Measurements from ENCODE around the gene MPHOSPH6. TPM values are rescaled to one million over a fixed set of nuclear protein-coding genes. Genes with fewer than 3 reads are reported as not detected.

The MPHOSPH6 gene
- total RNA-seq, 1 donor = 23.9 TPM

DNA sequence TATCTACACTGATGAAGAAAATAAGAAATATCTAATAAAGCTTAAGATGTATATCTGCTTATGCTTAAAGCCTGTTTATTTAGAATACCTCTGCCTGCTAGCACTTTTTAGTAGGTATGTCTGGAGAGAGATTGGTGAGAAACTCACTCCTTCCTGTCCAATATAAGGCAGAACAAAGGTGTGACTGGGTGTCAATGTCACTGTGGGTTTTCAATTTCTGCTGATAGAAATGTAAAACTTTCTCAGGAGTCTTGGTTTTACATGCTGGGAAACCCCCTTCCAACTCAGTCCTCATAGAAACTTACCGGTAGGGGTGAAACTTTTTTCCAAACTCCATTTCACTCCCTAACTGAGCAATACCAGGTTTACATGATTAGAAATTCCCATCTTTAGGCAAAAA, 17.8 kb upstream of the MPHOSPH6 start:
- H3K4me1 ChIP-seq (ENCODE audit: insufficient read depth, low read length) = peaks cover 4% of the 10 kb centered on the region
- no peak overlapping the region for H3K4me3 ChIP-seq (ENCODE audit: insufficient read depth, low read length)

DNA sequence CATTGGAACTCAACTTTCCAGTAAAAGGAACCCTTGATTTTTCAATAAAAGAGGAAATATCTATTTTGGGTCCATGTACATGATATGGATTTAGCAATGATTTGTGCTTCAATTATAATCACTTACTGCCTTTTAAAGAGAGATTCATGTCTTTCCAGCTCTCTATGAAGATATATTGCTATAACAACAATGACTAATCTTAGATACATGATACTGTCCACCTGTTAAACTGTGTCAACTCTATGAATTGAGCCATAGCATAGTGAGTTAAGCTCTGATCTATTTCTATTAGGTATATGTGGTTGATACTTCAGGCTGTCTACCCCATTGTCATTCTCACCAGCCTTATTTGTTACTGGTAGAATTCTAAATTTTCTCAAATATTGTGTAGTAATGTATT, 15.0 kb upstream of the MPHOSPH6 start:
- Histone ChIP-seq H3K4me3 (ENCODE audit: insufficient read depth, low read length) (no peak overlapping the region), H3K27me3 (ENCODE audit: insufficient read depth, low read length) (peaks cover 4% of the 10 kb centered on the region), H3K4me2 (ENCODE audit: insufficient read depth, low read length) (no peak overlapping the region), H4K20me1 (ENCODE audit: insufficient read depth, low read length) (no peaks in the 10 kb centered on the region), H3K9me3 (ENCODE audit: low read depth, low read length) (no peaks in the 10 kb centered on the region), H3K4me1 (ENCODE audit: insufficient read depth, low read length) (no peaks in the 10 kb centered on the region), H2AFZ (ENCODE audit: low read length) (no peak overlapping the region), H3K36me3 (ENCODE audit: insufficient read depth, low read length) (no peaks in the 10 kb centered on the region), H3K79me2 (ENCODE audit: insufficient read depth, low read length) (no peaks in the 10 kb centered on the region), H3K27ac (ENCODE audit: low read depth, low read length) (no peak overlapping the region)
- peak; percentile 49 for DNase-seq (ENCODE audit: insufficient read length, low spot score, missing footprints)
- TF ChIP-seq, protein P1, sequence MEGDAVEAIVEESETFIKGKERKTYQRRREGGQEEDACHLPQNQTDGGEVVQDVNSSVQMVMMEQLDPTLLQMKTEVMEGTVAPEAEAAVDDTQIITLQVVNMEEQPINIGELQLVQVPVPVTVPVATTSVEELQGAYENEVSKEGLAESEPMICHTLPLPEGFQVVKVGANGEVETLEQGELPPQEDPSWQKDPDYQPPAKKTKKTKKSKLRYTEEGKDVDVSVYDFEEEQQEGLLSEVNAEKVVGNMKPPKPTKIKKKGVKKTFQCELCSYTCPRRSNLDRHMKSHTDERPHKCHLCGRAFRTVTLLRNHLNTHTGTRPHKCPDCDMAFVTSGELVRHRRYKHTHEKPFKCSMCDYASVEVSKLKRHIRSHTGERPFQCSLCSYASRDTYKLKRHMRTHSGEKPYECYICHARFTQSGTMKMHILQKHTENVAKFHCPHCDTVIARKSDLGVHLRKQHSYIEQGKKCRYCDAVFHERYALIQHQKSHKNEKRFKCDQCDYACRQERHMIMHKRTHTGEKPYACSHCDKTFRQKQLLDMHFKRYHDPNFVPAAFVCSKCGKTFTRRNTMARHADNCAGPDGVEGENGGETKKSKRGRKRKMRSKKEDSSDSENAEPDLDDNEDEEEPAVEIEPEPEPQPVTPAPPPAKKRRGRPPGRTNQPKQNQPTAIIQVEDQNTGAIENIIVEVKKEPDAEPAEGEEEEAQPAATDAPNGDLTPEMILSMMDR (IDR thresholded peaks at IDR 0.05; ENCODE audit: extremely low read depth, low read depth, low read length) = no peak

More for the DNA sequence above, 17.8 kb upstream of the MPHOSPH6 start:
- Histone ChIP-seq H3K9me3 (ENCODE audit: low read depth, low read length) (no peaks in the 10 kb centered on the region), H4K20me1 (ENCODE audit: insufficient read depth, low read length) (no peaks in the 10 kb centered on the region), H3K4me2 (ENCODE audit: insufficient read depth, low read length) (no peak overlapping the region), H3K79me2 (ENCODE audit: insufficient read depth, low read length) (no peaks in the 10 kb centered on the region), H3K36me3 (ENCODE audit: insufficient read depth, low read length) (no peaks in the 10 kb centered on the region), H3K27me3 (ENCODE audit: insufficient read depth, low read length) (peaks cover 4% of the 10 kb centered on the region), H3K27ac (ENCODE audit: low read depth, low read length) (no peak overlapping the region), H2AFZ (ENCODE audit: low read length) (no peak overlapping the region)
- DNase-seq (ENCODE audit: insufficient read length, low spot score, missing footprints) = no peak
- TF ChIP-seq, protein P1 (IDR thresholded peaks at IDR 0.05; ENCODE audit: extremely low read depth, low read depth, low read length) = no peak

DNA sequence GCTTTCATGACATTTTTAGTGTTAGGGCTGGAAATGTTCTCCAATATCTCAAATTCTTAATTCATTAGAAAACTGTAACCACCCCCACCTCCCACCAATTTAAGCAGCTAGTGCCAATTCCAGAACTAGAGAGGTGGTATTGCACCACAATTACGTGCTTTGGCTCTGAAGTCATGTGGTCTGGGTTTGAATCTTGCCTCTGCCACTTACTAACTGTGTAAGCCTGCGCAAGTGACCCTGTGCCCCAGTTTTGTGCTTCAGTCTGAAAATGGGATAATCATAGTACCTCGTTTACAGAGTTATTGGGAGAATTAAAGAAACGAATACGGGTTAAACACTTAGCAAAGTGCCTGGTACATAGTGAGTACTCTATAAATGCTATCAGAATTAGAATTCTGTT, 14.2 kb upstream of the MPHOSPH6 start:
- TF ChIP-seq, protein P1 (IDR thresholded peaks at IDR 0.05; ENCODE audit: extremely low read depth, low read depth, low read length) = no peak
- H4K20me1 ChIP-seq (ENCODE audit: insufficient read depth, low read length) = no peaks in the 10 kb centered on the region
- H3K79me2 ChIP-seq (ENCODE audit: insufficient read depth, low read length) = no peaks in the 10 kb centered on the region
- H3K27me3 ChIP-seq (ENCODE audit: insufficient read depth, low read length) = peaks cover 9% of the 10 kb centered on the region
- no peak overlapping the region for H3K4me2 ChIP-seq (ENCODE audit: insufficient read depth, low read length)
- H3K27ac ChIP-seq (ENCODE audit: low read depth, low read length) = no peak overlapping the region
- no peaks in the 10 kb centered on the region for H3K4me1 ChIP-seq (ENCODE audit: insufficient read depth, low read length)
- no peaks in the 10 kb centered on the region for H3K9me3 ChIP-seq (ENCODE audit: low read depth, low read length)
- no peak overlapping the region for H3K4me3 ChIP-seq (ENCODE audit: insufficient read depth, low read length)
- no peak for DNase-seq (ENCODE audit: insufficient read length, low spot score, missing footprints)
- H3K36me3 ChIP-seq (ENCODE audit: insufficient read depth, low read length) = no peaks in the 10 kb centered on the region
- H2AFZ ChIP-seq (ENCODE audit: low read length) = no peak overlapping the region

DNA sequence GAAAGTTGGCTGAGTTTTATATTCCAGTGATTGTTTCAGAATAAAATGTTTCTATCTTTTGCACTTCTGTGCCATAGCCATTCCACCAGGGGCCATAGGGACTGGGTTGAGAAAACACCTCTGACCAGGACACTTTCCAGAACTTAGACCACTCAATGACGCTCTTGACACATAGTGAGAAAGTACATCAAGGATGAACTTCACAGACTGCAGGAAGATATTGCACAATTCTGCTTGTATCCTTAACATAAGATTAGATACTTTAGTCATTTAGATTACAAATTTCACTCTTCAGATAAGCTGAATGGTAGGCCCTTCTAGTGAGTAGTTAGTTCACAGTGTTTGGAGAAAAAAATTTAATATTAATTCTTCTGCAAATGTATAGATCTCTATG, 13.0 kb upstream of the MPHOSPH6 start:
- no peak overlapping the region for H3K4me2 ChIP-seq (ENCODE audit: insufficient read depth, low read length)
- H3K27me3 ChIP-seq (ENCODE audit: insufficient read depth, low read length) = peaks cover 11% of the 10 kb centered on the region
- H3K36me3 ChIP-seq (ENCODE audit: insufficient read depth, low read length) = no peaks in the 10 kb centered on the region
- no peak overlapping the region for H3K4me3 ChIP-seq (ENCODE audit: insufficient read depth, low read length)
- no peaks in the 10 kb centered on the region for H3K9me3 ChIP-seq (ENCODE audit: low read depth, low read length)
- no peaks in the 10 kb centered on the region for H3K79me2 ChIP-seq (ENCODE audit: insufficient read depth, low read length)
- TF ChIP-seq, protein P1 (IDR thresholded peaks at IDR 0.05; ENCODE audit: extremely low read depth, low read depth, low read length) = no peak
- H2AFZ ChIP-seq (ENCODE audit: low read length) = no peak overlapping the region
- H3K27ac ChIP-seq (ENCODE audit: low read depth, low read length) = no peak overlapping the region
- H4K20me1 ChIP-seq (ENCODE audit: insufficient read depth, low read length) = no peaks in the 10 kb centered on the region
- H3K4me1 ChIP-seq (ENCODE audit: insufficient read depth, low read length) = no peaks in the 10 kb centered on the region
- no peak for DNase-seq (ENCODE audit: insufficient read length, low spot score, missing footprints)

Data from osteoblast (primary cell).